H7 (cell line): Measurements from ENCODE around the gene ALDH1L1. TPM values are rescaled to one million over a fixed set of nuclear protein-coding genes. Genes with fewer than 3 reads are reported as not detected.
A peak's percentile ranks its signal among the peaks of the same experiment; 100 is the strongest.

Experiments
- DNase-seq: peaks from one replicate; pipeline ENCODE4 v3.0.0; 2012
- H3K27me3 ChIP-seq: 2 replicates; pipeline ENCODE4 v1.6.0; 2011; ENCODE audit warnings: mild to moderate bottlenecking, low read length; ENCODE audit not compliant: control insufficient read depth, insufficient read depth
- H3K36me3 ChIP-seq: replicated peaks from 2 replicates; pipeline ENCODE4 v1.5.1; 2011; ENCODE audit warnings: low read length; ENCODE audit not compliant: control insufficient read depth, insufficient read depth
- H3K4me3 ChIP-seq: 2 replicates; pipeline ENCODE4 v1.5.1; 2011; ENCODE audit warnings: low read depth, mild to moderate bottlenecking, control low read depth, low read length, moderate library complexity; ENCODE audit not compliant: insufficient read depth
- total RNA-seq: library from RNA; depleted of rRNA; stranded (reverse); fragments of >200 nt; shearing (Covaris generic); gene quantifications from 2 replicates; pipeline ENCODE4 v1.2.3, GENCODE V29; 2014

The ALDH1L1 gene
- total RNA-seq, 1 experiment from 2014 or later, result 0.28 TPM

GRCh38 chr3:126136428-126137220, 43.8 kb downstream of the ALDH1L1 start:
- H3K4me3 ChIP-seq, result no peak overlapping the region
- H3K27me3 ChIP-seq, result no peaks in the 10 kb centered on the region
- H3K36me3 ChIP-seq, result no peaks in the 10 kb centered on the region
- DNase-seq, result no peak

GRCh38 chr3:126135406-126136076, 44.8 kb downstream of the ALDH1L1 start:
- Histone ChIP-seq H3K27me3 (no peaks in the 10 kb centered on the region), H3K36me3 (no peaks in the 10 kb centered on the region), H3K4me3 (no peak overlapping the region)
- no peak for DNase-seq

- Histone ChIP-seq H3K4me3 (no peak overlapping the region), H3K27me3 (no peaks in the 10 kb centered on the region), H3K36me3 (no peaks in the 10 kb centered on the region)
- peak; percentile 16 for DNase-seq
These were observed 45.3 kb downstream of the ALDH1L1 start for GRCh38 chr3:126135071-126135405.

GRCh38 chr3:126134219-126134975, 46.0 kb downstream of the ALDH1L1 start:
- DNase-seq, result peak; percentile 88
- Histone ChIP-seq H3K36me3 (no peaks in the 10 kb centered on the region), H3K27me3 (no peaks in the 10 kb centered on the region), H3K4me3 (no peak overlapping the region)

GRCh38 chr3:126133606-126134005, 46.8 kb downstream of the ALDH1L1 start:
- H3K36me3 ChIP-seq, result no peaks in the 10 kb centered on the region
- no peak overlapping the region for H3K4me3 ChIP-seq
- peak; percentile 21 for DNase-seq
- H3K27me3 ChIP-seq, result no peaks in the 10 kb centered on the region

- Histone ChIP-seq H3K4me3 (no peak overlapping the region), H3K36me3 (no peaks in the 10 kb centered on the region), H3K27me3 (no peaks in the 10 kb centered on the region)
- peak; percentile 84 for DNase-seq
These were observed 47.5 kb downstream of the ALDH1L1 start for GRCh38 chr3:126132751-126133511.

GRCh38 chr3:126131881-126132750, 48.3 kb downstream of the ALDH1L1 start:
- Histone ChIP-seq H3K36me3 (no peaks in the 10 kb centered on the region), H3K27me3 (no peaks in the 10 kb centered on the region), H3K4me3 (no peak overlapping the region)
- peak; percentile 27 for DNase-seq

- DNase-seq, result peak; percentile 16
- Histone ChIP-seq H3K36me3 (no peaks in the 10 kb centered on the region), H3K4me3 (no peak overlapping the region), H3K27me3 (no peaks in the 10 kb centered on the region)
These were observed 49.2 kb downstream of the ALDH1L1 start for GRCh38 chr3:126130981-126131745.

- no peaks in the 10 kb centered on the region for H3K27me3 ChIP-seq
- no peaks in the 10 kb centered on the region for H3K36me3 ChIP-seq
- no peak overlapping the region for H3K4me3 ChIP-seq
- peak; percentile 15 for DNase-seq
These were observed 50.1 kb downstream of the ALDH1L1 start for GRCh38 chr3:126130081-126130855.

GRCh38 chr3:126129398-126129891, 50.9 kb downstream of the ALDH1L1 start:
- Histone ChIP-seq H3K36me3 (no peaks in the 10 kb centered on the region), H3K4me3 (no peak overlapping the region), H3K27me3 (no peaks in the 10 kb centered on the region)
- DNase-seq, result peak; percentile 29

- no peak for DNase-seq
- no peaks in the 10 kb centered on the region for H3K36me3 ChIP-seq
- no peak overlapping the region for H3K4me3 ChIP-seq
- H3K27me3 ChIP-seq, result no peaks in the 10 kb centered on the region
These were observed 51.6 kb downstream of the ALDH1L1 start for GRCh38 chr3:126128504-126129397.

GRCh38 chr3:126127904-126128303, 52.5 kb downstream of the ALDH1L1 start:
- Histone ChIP-seq H3K27me3 (no peaks in the 10 kb centered on the region), H3K36me3 (no peaks in the 10 kb centered on the region), H3K4me3 (no peak overlapping the region)
- no peak for DNase-seq
